Measurements from ENCODE around the gene TRPM3. TPM values are rescaled to one million over a fixed set of nuclear protein-coding genes. Genes with fewer than 3 reads are reported as not detected.

Gene TRPM3
- total and polyA plus RNA-seq, 12 donors, result 0.27 to 5.3 (median 1.8) TPM

- TF ChIP-seq POLR2A (IDR thresholded peaks at IDR 0.05) (no peak), CTCF (IDR thresholded peaks at IDR 0.05) (no peak)
- intact Hi-C loops (cut with DNase I), result no loop called here
- H3K4me1 ChIP-seq (replicated peaks in 1 of 2), result no peaks in the 10 kb centered on the region
- H3K27me3 ChIP-seq, result no peaks in the 10 kb centered on the region
- no peak overlapping the region for H3K4me3 ChIP-seq
- no peak overlapping the region for H3K27ac ChIP-seq
- WGBS, 4 donors, result 92 to 97% (median 95%) methylated on average over 7 of the region's 7 CpGs
- H3K9me3 ChIP-seq (replicated peaks in 1 of 3), result peaks cover 0 to 7% (median 0%) of the 10 kb centered on the region in 3 donors
- no peak for DNase-seq
- no peaks in the 10 kb centered on the region for H3K36me3 ChIP-seq (replicated peaks in 1 of 2)
These were observed 204.1 kb downstream of the TRPM3 start for GRCh38 chr9:70917277-70917676.

DNA sequence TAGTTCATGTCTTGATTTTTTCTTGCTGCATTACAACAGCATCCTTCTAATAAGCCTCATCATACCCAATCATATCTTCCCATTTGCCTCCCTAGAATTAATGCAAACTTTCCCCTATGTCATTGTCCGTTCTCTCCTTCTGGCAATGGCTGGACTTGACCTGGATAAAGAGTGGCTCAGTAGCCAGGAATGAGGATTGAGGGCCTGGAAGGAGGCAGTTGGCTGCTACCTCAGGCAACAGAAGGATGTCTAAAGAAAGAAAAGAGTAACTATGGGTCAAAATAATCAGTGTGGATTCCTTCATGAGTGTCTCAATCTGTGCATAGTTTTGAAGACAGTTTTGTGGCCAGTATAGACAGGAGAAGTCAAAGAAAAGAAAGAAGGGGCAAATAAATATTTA, 209.6 kb downstream of the TRPM3 start:
- TF ChIP-seq CTCF (IDR thresholded peaks at IDR 0.05), result no peak
- no peak for TF ChIP-seq POLR2A (IDR thresholded peaks at IDR 0.05)
- no peaks in the 10 kb centered on the region for H3K27me3 ChIP-seq
- H3K36me3 ChIP-seq (replicated peaks in 1 of 2), result no peaks in the 10 kb centered on the region
- intact Hi-C loops (cut with DNase I), result no loop called here
- H3K4me3 ChIP-seq, result no peak overlapping the region
- no peak overlapping the region for H3K27ac ChIP-seq
- peaks cover 0 to 7% (median 0%) of the 10 kb centered on the region in 3 donors for H3K9me3 ChIP-seq (replicated peaks in 1 of 3)
- WGBS, 4 donors, result 81 to 94% (median 84%) methylated on average over 1 of the region's 1 CpG
- DNase-seq, result no peak
- no peaks in the 10 kb centered on the region for H3K4me1 ChIP-seq (replicated peaks in 1 of 2)

DNA sequence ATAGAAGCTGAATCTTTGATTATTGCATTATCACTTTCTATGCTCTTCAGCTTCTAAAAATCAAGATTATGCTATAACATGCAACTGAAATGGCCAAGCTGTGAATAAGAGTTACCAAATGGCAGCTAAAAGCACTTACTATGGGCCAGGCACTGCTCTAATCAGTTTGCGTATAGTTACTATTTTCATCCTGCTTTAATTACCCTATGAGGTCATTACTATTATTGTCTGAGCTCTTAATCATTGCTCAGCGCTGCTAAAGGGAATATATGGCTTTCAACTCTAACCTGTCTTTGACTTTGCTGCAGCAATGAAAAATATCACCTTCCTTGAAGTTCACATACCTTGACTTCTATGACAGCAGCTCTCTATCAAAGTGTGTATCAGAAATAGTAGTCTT, 210.8 kb downstream of the TRPM3 start:
- intact Hi-C loops (cut with DNase I), result no loop called here
- 69 to 82% (median 76%) methylated on average over 2 of the region's 2 CpGs for WGBS, 4 donors
- Histone ChIP-seq H3K36me3 (replicated peaks in 1 of 2) (no peaks in the 10 kb centered on the region), H3K4me3 (no peak overlapping the region), H3K27ac (no peak overlapping the region), H3K4me1 (replicated peaks in 1 of 2) (no peaks in the 10 kb centered on the region), H3K9me3 (replicated peaks in 1 of 3) (peaks cover 0 to under 1% (median 0%) of the 10 kb centered on the region in 3 donors), H3K27me3 (no peaks in the 10 kb centered on the region)
- DNase-seq, result no peak
- TF ChIP-seq CTCF (IDR thresholded peaks at IDR 0.05) (no peak), POLR2A (IDR thresholded peaks at IDR 0.05) (no peak)

- intact Hi-C loops (cut with DNase I), result no loop called here
- no peaks in the 10 kb centered on the region for H3K9me3 ChIP-seq (replicated peaks in 1 of 3)
- H3K27ac ChIP-seq, result no peak overlapping the region
- no peaks in the 10 kb centered on the region for H3K36me3 ChIP-seq (replicated peaks in 1 of 2)
- no peaks in the 10 kb centered on the region for H3K4me1 ChIP-seq (replicated peaks in 1 of 2)
- TF ChIP-seq CTCF (IDR thresholded peaks at IDR 0.05), result no peak
- no peaks in the 10 kb centered on the region for H3K27me3 ChIP-seq
- no peak for DNase-seq
- WGBS, 4 donors, result 66 to 79% (median 72%) methylated on average over 6 of the region's 6 CpGs
- no peak overlapping the region for H3K4me3 ChIP-seq
These were observed 218.7 kb downstream of the TRPM3 start for GRCh38 chr9:70902692-70903131.

All from adrenal gland (tissue), 12 donors.